ELF-1 (cell line): ENCODE results near the gene PRKCB.
A peak's percentile ranks its signal among the peaks of the same experiment; 100 is the strongest.

Experiments used
- DNase-seq: peaks from one replicate; pipeline ENCODE4 v3.0.0-alpha.2; 2016; ENCODE audit warnings: low read depth, low spot score

The PRKCB gene

GRCh38 chr16:23966597-23967394, 131.0 kb downstream of the PRKCB start:
- no peak for DNase-seq

- no peak for DNase-seq
These were observed 132.0 kb downstream of the PRKCB start for GRCh38 chr16:23967775-23968174.

DNA sequence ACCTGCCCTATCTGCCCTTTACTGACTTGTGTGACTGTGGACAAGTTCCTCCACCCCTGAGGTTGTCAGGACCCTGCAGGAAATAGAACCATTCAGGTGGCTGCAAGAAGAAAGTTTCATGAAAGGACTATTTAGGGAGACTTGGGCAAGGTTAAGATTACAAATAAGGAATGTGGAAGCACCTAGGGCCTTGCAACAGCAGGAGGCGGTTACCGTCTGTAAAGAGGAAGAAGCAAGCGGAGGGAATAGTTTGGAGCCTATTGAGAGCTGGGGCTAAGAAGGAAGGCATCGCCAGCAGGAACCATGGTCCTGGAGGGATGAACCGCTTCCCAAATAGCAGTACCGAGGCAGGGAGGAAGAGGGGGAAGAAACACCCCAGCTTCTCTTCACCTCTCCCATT, 132.4 kb downstream of the PRKCB start:
- DNase-seq = no peak

GRCh38 chr16:23969468-23970297, 133.9 kb downstream of the PRKCB start:
- no peak for DNase-seq

DNA sequence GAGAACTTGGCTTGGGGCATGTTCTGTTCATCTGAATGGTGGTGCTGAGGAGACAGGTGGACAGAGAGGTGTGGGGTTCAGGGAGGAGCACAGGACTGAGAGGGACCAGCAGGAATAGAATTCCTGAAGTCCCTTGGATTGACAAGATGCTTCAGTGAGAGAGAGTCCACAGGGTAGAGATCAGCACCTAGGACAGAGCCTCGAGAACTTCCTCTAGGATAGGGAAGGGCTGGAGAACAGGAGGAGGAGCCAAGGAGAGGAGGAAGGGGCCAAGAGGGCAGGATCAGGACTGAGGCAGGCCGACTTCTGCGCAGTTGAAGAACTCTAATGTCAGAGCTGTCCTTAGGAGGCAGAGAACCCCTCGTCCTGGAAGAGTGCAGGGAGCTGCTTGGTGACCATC, 138.4 kb downstream of the PRKCB start:
- DNase-seq = peak; percentile 54

GRCh38 chr16:23975293-23975692, 139.5 kb downstream of the PRKCB start:
- no peak for DNase-seq

DNA sequence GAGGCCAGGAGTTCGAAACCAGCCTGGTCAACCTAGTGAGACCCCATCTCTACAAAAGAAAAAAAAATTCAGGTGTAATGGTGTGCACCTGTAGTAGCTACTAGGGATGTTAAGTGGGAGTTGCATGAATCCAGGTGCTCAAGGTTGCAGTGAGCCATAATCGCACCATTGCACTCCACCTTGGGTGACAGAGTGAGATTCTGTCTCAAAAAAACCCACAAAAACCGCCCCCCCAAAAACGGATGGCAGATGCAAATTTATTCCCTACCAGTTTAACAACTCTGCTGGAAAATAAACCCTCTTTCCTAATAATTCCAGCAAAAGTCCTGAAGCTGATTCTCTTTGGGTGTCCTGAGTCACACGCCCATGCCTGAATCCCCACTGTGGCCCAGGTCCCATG, 140.3 kb downstream of the PRKCB start:
- DNase-seq = no peak

GRCh38 chr16:23976524-23976923, 140.7 kb downstream of the PRKCB start:
- no peak for DNase-seq

DNA sequence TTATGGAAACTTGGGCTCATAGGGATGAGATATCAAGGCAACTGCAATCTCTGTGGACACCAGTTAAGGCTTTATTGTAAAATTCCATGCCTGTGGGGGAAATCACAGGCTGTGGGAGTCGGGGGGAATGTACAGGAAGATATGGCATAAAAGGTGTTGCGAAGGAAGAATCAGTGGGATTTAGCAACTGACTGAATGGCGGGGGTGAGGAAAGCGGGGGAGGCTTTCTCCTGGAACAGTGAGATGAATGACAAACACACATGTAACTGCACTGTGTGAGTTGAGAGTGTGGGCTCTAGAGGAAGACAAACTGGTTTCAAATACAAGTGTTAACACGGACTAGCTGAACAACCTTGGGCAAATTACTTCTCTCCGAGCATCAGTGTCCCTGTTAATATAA, 143.7 kb downstream of the PRKCB start:
- DNase-seq = no peak

DNA sequence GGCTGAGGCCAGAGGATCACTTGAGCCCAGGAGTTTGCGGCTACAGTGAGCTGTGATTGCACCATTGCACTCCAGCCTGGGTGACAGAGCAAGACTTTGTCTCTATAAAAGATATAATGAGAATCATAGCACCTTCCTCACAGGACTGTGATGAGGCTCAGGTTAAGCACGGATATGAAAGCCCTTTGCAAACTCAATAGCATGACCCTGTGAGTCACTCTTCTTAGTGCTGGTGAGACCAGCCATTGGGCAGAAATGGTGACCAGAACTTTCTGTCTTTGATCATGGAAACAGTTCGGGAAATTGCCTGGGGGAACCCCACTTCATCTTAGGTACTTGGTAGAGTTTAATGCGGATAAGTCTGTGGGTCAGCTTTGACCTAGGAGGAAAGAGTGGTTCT, 144.2 kb downstream of the PRKCB start:
- no peak for DNase-seq

DNA sequence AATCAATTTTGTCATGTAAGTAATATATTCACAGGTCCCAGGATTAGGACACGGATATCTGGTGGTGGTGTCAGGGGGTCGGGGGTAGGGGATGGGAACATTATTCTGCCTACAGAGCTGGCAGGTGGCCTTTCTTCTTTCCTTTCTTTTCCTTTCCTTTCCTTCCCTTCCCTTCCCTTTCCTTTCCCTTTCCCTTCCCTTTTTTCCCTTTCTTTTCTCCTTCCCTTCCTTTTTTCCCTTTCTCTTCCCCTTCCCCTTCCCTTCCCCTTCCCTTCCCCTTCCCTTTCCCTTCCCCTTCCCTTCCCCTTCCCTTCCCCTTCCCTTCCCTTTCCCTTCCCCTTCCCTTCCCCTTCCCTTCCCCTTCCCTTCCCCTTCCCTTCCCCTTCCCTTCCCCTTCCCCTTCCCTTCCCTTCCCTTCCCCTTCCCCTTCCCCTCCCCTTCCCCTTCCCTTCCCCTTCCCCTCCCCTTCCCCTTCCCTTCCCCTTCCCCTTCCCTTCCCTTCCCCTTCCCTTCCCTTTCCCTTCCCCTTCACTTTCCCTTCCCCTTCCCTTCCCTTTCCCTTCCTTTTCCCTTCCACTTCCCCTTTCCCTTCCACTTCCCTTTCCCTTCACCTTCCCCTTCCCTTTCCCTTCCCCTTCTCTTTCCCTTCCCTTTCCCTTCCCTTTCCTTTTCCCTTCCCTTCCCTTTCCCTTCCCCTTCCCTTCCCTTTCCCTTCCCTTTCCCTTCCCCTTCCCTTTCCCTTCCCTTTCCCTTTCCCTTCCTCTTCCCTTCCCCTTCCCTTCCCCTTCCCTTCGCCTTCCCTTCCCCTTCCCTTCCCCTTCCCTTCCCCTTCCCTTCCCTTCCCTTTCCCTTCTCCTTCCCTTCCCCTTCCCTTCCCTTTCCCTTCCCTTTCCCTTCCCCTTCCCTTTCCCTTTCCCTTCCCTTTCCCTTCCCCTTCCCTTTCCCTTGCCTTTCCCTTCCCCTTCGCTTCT, 145.9 kb downstream of the PRKCB start:
- no peak for DNase-seq

GRCh38 chr16:23986455-23986854, 150.7 kb downstream of the PRKCB start:
- no peak for DNase-seq

- DNase-seq = no peak
These were observed 151.7 kb downstream of the PRKCB start for GRCh38 chr16:23987443-23987842.

DNA sequence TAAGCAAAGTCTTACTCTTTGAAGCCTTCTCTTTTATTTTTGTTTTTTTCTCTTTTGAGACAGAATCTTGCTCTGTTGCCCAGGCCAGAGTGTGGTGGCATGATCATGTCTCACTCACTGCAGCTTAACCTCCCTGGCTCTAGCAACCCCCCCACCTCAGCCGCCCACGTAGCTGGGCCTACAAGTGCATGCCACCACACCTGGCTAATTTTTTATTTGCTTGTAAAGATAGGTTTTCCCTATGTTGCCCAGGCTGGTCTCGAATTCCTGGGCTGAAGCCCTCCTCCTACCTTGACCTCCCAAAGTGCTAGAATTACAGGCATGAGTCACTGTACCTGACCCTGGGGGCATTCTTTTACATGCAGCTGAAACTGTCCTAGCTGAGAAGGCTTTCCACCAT, 154.7 kb downstream of the PRKCB start:
- no peak for DNase-seq

DNA sequence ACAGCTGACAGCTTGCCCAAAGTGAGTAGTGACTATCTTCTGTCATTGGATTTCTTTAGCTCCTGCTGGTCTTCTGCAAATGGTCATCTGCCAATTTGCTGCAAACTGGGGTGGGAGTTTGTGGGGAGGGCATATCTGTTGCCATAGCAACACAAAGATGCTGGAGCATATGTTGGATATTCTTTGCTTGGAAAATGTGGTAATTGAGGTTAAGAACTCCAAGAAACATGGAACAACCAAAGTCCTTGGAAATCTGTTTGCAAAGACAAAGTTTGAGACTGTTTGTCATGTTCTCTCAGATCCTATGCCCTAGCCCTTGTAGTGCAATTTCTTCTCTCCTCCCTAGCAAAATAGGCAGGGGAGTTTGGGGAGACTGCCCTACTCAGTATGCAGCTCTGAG, 155.3 kb downstream of the PRKCB start:
- no peak for DNase-seq

DNA sequence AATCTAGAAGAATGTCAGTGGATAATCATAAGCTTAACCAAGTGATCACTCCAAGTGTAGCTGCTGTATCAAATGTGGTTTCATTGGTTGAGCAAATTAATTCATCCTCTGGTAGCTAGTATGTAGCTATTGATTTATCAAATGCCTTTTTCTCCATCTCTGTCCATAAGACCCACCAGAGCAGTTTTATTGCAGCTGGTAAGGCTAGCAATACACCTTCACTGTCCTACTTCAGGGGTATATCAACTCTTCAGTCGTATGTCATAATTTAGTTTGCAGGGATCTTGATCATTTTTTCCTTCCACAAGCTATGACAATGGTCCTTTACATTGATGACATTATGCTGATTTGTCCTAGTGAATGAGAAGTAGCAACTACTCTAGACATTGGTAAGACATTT, 158.8 kb downstream of the PRKCB start:
- DNase-seq = no peak

- DNase-seq = no peak
These were observed 160.6 kb downstream of the PRKCB start for GRCh38 chr16:23996258-23996955.

DNA sequence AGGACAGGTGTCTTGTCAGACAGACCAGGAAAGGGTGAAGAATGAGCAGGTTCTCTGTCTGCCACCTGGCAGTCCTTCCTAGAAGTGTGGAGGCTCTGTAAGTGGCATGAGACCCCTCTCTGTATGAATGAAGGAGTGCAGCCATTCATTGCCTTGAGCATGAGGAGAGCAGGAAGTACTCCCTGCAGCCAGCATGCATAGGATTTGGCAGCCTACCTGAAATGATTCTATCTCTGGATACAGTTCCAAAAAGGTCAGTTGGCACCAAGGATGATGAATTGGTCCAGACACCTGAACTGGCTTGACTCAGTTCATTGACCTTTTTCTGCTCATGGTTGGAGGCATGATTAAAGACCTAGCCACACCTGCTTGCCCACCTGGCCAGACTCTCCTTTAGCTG, 163.0 kb downstream of the PRKCB start:
- no peak for DNase-seq

DNA sequence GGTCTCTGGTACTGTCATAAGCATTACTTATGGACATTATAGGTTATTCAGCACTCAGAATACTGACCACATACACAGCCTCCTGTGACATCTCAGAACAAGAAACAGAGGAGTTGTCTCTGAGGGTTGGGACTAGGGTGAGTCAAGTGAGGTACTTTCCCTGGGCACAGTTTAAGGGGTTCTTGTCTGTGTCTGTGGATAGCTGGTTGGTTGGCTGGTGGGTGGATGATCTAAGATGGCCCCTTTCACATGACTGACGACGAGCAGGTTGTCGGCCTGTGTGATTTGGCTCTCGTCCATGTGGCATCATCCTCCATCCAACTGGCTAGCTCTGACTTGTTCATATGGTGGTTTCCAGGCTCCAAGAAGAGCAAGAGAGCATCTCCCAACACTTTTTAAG, 163.9 kb downstream of the PRKCB start:
- no peak for DNase-seq

GRCh38 chr16:24001710-24002109, 165.9 kb downstream of the PRKCB start:
- no peak for DNase-seq

- no peak for DNase-seq
These were observed 166.8 kb downstream of the PRKCB start for GRCh38 chr16:24002619-24003018.
